H7 (cell line): ENCODE measurements around the gene LTO1. TPM values are rescaled to one million over a fixed set of nuclear protein-coding genes. Genes with fewer than 3 reads are reported as not detected.
"Not testable (repeated sequence)": the region's sequence is repeated elsewhere in the genome, so short reads cannot be mapped to it uniquely, and the experiment has no call there.

Experiments
- DNase-seq: peaks from one replicate; pipeline ENCODE4 v3.0.0; 2012
- H3K27me3 ChIP-seq: 2 replicates; pipeline ENCODE4 v1.6.0; 2011; ENCODE audit warnings: mild to moderate bottlenecking, low read length; ENCODE audit not compliant: control insufficient read depth, insufficient read depth
- H3K36me3 ChIP-seq: replicated peaks from 2 replicates; pipeline ENCODE4 v1.5.1; 2011; ENCODE audit warnings: low read length; ENCODE audit not compliant: control insufficient read depth, insufficient read depth
- H3K4me3 ChIP-seq: 2 replicates; pipeline ENCODE4 v1.5.1; 2011; ENCODE audit warnings: low read depth, mild to moderate bottlenecking, control low read depth, low read length, moderate library complexity; ENCODE audit not compliant: insufficient read depth
- total RNA-seq: library from RNA; depleted of rRNA; stranded (reverse); fragments of >200 nt; shearing (Covaris generic); gene quantifications from 2 replicates; pipeline ENCODE4 v1.2.3, GENCODE V29; 2014

The LTO1 gene
- total RNA-seq, 1 experiment from 2014 or later: 12.3 TPM

- Histone ChIP-seq H3K36me3 (peaks cover 2% of the 10 kb centered on the region), H3K27me3 (no peaks in the 10 kb centered on the region), H3K4me3 (no peak overlapping the region)
- DNase-seq: no peak
Measured at GRCh38 chr11:69694781-69695180, 19.6 kb upstream of the LTO1 start.

DNA sequence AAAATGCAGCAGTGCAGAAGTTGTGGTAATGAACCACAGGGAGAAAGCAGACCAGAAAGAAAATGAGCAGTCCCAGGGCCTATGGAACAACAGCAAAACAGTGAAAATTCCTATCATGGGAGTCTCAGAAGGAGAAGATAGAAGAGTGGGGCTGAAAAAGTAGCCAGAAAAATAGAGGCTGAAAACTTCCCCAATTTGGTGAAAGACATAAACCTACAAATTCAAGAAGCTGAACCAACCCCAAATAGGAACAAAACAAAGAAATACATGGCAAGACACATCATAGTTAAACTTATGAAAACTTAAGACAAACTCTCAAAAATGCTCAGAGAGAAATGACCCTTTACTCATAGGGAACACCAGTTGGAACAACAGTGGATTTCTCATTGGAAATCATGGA is 17.3 kb upstream of the LTO1 start:
- Histone ChIP-seq H3K4me3 (no peak overlapping the region), H3K27me3 (no peaks in the 10 kb centered on the region), H3K36me3 (no peaks in the 10 kb centered on the region)
- no peak for DNase-seq

- H3K27me3 ChIP-seq: no peaks in the 10 kb centered on the region
- H3K36me3 ChIP-seq: no peaks in the 10 kb centered on the region
- DNase-seq: no peak
- H3K4me3 ChIP-seq: no peak overlapping the region
Measured at GRCh38 chr11:69691463-69691862, 16.3 kb upstream of the LTO1 start.

- H3K36me3 ChIP-seq: no peaks in the 10 kb centered on the region
- no peak overlapping the region for H3K4me3 ChIP-seq
- H3K27me3 ChIP-seq: peaks cover 2% of the 10 kb centered on the region
- DNase-seq: no peak
Measured at GRCh38 chr11:69689484-69690319, 14.5 kb upstream of the LTO1 start.

DNA sequence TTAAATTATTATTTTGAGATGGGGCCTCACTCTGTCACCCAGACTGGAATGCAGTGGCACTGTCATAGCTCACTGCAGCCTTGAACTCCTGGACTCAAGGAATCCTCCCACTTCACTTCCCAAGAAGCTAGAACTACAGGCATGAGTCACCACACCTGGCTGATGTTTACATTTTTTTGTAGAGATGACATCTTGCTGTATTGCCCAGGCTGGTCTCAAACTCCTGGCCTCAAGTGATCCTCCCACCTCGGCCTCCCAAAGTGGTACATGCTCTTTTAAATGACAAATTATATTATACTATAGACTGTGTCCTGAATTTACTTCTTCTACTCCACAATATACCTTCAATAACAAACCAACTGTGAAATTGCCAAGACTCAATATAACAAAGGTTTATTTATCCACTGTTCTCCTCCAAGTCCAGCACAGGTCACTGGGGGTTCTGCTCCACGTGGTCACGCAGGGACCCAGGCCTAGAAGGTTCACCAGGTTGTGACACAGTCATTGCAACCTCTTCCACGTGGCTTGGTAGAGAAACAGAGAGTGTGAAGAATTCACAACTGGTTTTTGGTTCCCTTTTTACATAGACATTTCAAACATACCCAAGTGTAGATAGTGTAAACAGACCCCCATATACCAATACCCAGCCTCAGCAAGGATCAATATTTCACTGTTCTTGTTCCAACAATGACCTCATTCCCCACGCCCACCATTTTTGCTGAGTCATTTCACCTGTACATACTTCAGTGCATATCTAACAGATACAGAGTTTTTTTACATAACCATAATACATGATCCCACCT is 13.0 kb upstream of the LTO1 start:
- H3K4me3 ChIP-seq, H3K27me3 ChIP-seq, H3K36me3 ChIP-seq, DNase-seq: not testable (repeated sequence)

- peak; percentile 19 for DNase-seq
- Histone ChIP-seq H3K4me3 (no peak overlapping the region), H3K27me3 (peaks cover 2% of the 10 kb centered on the region), H3K36me3 (no peaks in the 10 kb centered on the region)
Measured at GRCh38 chr11:69686856-69687255, 11.7 kb upstream of the LTO1 start.

DNA sequence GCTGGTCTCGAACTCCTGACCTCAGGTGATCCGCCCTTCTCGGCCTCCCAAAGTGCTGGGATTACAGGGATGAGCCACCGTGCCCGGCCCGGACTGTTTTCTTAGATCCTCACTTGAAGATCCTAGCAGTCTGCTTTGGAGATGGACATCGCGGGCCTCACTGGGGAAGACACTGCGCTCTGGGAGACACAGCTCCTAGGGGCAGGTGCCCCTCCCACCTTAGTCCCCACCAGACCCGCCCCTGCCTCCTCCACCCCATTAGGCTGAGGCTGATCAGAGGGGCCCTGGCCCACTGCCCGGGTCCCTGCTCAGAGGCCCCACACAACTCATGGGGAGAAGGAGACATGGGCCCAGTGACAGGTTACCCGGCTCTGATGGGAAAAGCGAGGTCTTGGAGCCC is 11.3 kb upstream of the LTO1 start:
- Histone ChIP-seq H3K36me3 (no peaks in the 10 kb centered on the region), H3K4me3 (no peak overlapping the region), H3K27me3 (peaks cover 2% of the 10 kb centered on the region)
- peak; percentile 58 for DNase-seq

GRCh38 chr11:69685348-69685747 is 10.2 kb upstream of the LTO1 start:
- Histone ChIP-seq H3K27me3 (peaks cover 2% of the 10 kb centered on the region), H3K4me3 (peak overlapping the region; percentile 10; the same call in 1 of the 2 replicates), H3K36me3 (no peaks in the 10 kb centered on the region)
- no peak for DNase-seq

DNA sequence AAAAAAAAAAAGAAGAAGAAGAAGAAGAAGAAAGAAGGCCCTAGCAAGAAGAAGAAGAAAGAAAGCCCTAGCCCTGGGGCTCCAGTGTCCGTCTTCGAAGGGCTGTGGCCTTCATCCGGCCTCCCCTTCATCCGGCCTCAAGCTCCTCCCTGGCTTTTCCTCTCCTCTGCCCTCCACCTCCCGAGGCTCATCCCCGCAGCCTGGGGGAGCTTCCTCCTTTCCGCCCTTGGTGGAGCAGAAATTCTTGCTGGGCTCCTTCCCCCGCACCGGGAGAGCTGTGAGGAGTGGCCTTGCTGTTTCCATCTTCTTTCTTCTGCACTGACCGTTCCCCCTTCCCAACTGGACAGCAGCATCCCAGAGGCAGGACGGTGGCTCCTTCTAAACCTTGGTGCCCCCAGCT is 9.5 kb upstream of the LTO1 start:
- Histone ChIP-seq H3K4me3 (no peak overlapping the region), H3K36me3 (no peaks in the 10 kb centered on the region), H3K27me3 (peaks cover 2% of the 10 kb centered on the region)
- peak; percentile 32 for DNase-seq

DNA sequence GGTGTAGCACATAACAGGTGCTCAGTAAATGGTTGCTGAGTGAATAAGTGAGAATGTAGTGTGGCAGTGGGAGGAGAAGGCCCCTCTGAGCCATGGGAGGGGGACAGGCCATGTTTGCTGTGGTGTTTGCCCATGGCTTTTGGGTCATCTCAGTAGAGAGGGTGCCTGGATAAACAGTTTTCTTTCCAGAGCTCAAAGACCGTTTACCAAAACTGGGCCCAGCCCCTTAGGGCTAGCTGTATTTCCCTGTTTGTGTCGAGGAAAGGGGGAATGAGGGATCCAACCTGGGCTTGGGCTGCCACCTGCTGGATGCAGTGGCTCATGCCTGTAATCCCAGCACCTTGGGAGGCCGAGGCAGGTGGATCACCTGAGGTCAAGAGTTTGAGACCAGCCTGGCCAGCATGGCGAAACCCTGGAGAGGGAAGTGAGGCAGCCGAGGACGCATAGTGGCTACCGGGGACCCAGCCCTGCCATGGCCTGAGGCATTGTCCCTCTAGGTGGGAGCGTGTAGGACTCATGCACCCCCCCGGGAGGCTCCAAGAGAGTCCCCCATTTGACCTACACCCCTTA is 8.7 kb upstream of the LTO1 start:
- Histone ChIP-seq H3K27me3 (peaks cover 2% of the 10 kb centered on the region), H3K36me3 (no peaks in the 10 kb centered on the region), H3K4me3 (no peak overlapping the region)
- DNase-seq: peak; percentile 80

- H3K4me3 ChIP-seq: no peak overlapping the region
- no peaks in the 10 kb centered on the region for H3K36me3 ChIP-seq
- peaks cover 2% of the 10 kb centered on the region for H3K27me3 ChIP-seq
- DNase-seq: peak; percentile 14
Measured at GRCh38 chr11:69682681-69683326, 7.7 kb upstream of the LTO1 start.

DNA sequence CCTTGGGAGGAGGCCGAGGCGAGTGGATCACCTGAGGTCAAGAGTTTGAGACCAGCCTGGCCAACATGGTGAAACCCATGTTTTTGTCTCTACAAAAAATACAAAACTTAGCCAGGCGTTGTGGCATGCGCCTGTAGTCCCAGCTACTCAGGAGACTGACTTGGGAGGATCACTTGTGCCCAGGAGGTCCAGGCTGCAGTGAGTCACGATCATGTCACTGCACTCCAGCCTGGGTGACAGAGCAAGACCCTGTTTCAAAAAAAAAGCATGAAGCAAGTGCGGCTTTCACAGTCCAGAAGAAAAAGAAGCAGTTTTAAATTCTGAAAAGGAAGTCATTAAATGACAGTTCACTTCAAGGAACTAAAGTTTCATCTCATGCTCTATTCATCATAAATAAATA is 7.1 kb upstream of the LTO1 start:
- H3K4me3 ChIP-seq: no peak overlapping the region
- DNase-seq: no peak
- H3K36me3 ChIP-seq: no peaks in the 10 kb centered on the region
- peaks cover 2% of the 10 kb centered on the region for H3K27me3 ChIP-seq

GRCh38 chr11:69680688-69681087 is 5.5 kb upstream of the LTO1 start:
- Histone ChIP-seq H3K4me3 (no peak overlapping the region), H3K36me3 (no peaks in the 10 kb centered on the region), H3K27me3 (peaks cover 1% of the 10 kb centered on the region)
- no peak for DNase-seq

DNA sequence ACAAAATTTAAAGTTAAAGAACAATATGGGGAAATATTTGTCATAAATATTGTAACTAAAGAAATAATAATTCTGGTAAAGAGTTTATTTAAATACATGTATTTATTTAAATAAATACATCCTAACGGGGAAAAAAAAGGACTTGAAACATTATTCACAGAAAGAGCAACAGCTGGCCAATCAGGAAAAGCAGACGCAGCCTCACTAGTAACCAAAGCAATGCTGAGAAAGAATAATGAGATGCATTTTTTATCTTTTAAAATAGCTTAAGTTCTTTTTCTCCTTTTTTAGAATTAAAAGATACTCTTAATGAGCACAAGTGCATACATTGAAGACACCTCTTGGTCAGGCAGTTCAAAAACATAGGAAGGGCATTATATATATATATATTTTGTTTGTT is 2.6 kb upstream of the LTO1 start:
- no peak overlapping the region for H3K4me3 ChIP-seq
- no peaks in the 10 kb centered on the region for H3K27me3 ChIP-seq
- no peak for DNase-seq
- no peaks in the 10 kb centered on the region for H3K36me3 ChIP-seq
